ENCODE data around the gene BBS1. TPM values are rescaled to one million over a fixed set of nuclear protein-coding genes. Genes with fewer than 3 reads are reported as not detected.

BBS1 gene
- polyA plus RNA-seq, 1 of the 3 experiments (the other 2 are of a cell fraction) = 24.8 TPM

GRCh38 chr11:66523611-66524010, 13.2 kb downstream of the BBS1 start:
- H2AFZ ChIP-seq (ENCODE audit: low read depth) = no peak overlapping the region
- no peaks in the 10 kb centered on the region for H4K20me1 ChIP-seq (ENCODE audit: insufficient read depth)
- no peaks in the 10 kb centered on the region for H3K9me3 ChIP-seq
- POLR2A ChIA-PET = no interaction called here
- H3K27ac ChIP-seq (ENCODE audit: low read depth in 2 of 2, low read length in 1 of 2) = no peak overlapping the region
- no peaks in the 10 kb centered on the region for H3K4me1 ChIP-seq (ENCODE audit: control insufficient read depth in 1 of 2, insufficient read depth in 2 of 2, low read depth in 1 of 2, low read length in 1 of 2)
- peaks cover 4% of the 10 kb centered on the region for H3F3A ChIP-seq (replicated peaks; ENCODE audit: insufficient read depth)
- H3K9me2 ChIP-seq = no peaks in the 10 kb centered on the region
- H3K4me2 ChIP-seq = no peak overlapping the region
- no peaks in the 10 kb centered on the region for H3K27me3 ChIP-seq (ENCODE audit: insufficient read depth)
- CTCF ChIA-PET = no interaction called here
- DNase-seq = no peak
- H3K36me3 ChIP-seq (replicated peaks in 1 of 2; ENCODE audit: control insufficient read depth in 1 of 2, insufficient read depth in 2 of 2, low read length in 1 of 2) = peaks cover 14 to 21% of the 10 kb centered on the region in 2 experiments
- H3K79me2 ChIP-seq (ENCODE audit: insufficient read depth) = no peaks in the 10 kb centered on the region
- WGBS (ENCODE audit: low lambda C conversion rate) = 92% methylated on average over 6 of the region's 11 CpGs
- TF ChIP-seq FOXM1 (IDR thresholded peaks at IDR 0.05; ENCODE audit: low read depth) (no peak), FOXJ3 (CRISPR knock-in tag; IDR thresholded peaks at IDR 0.05) (no peak), GATA2 (CRISPR knock-in tag; IDR thresholded peaks at IDR 0.05) (no peak), TEAD4 (IDR thresholded peaks at IDR 0.05; ENCODE audit: borderline replicate concordance, insufficient read depth) (no peak), CTCF (IDR thresholded peaks at IDR 0.05) (no peak), RXRA (IDR thresholded peaks at IDR 0.05; ENCODE audit: borderline replicate concordance, low read depth) (no peak), EZH2phosphoT487 (IDR thresholded peaks at IDR 0.05; ENCODE audit: borderline replicate concordance, low read depth) (no peak), TAF1 (IDR thresholded peaks at IDR 0.05; ENCODE audit: borderline replicate concordance, low read depth, low read length) (no peak), NRF1 (IDR thresholded peaks at IDR 0.05; ENCODE audit: low read depth, low read length) (no peak), ZBTB33 (IDR thresholded peaks at IDR 0.05; ENCODE audit: borderline replicate concordance, low read depth) (no peak)
- H3K9ac ChIP-seq = no peak overlapping the region
- no peak overlapping the region for H3K4me3 ChIP-seq (ENCODE audit: low read depth in 2 of 2, low read length in 1 of 2)

DNA sequence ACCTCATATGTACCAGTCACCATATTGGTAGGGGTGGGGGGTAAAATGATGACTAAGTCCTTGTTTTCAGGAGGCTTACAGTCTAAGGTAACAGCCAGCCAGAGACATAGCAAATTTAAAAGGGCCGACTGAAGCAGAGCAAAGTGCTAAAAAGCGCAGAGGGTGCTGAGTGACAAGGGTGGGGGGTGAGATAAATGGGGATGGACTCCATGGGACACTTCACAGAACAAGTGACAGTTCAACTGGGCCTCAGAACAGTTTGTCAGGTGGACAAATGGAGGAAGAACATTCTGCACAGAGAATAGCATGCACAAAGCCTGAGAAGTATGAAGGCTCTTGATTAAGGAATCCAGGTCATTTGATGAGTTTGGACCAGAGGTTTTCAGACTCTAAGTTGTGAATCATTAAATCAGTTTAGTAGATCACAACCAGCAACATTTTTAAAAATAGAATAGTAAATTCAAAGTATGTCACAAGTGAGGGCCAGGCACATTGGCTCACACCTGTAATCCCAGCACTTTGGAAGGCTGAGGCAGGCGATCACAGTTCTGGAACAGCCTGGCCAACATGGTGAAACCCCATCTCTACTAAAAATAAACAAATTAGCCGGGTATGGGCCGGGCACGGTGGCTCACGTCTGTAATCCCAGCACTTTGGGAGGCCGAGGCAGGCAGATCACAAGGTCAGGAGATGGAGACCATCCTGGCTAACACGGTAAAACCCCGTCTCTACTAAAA, 14.0 kb downstream of the BBS1 start:
- no peak overlapping the region for H2AFZ ChIP-seq (ENCODE audit: low read depth)
- peaks cover 4% of the 10 kb centered on the region for H3F3A ChIP-seq (replicated peaks; ENCODE audit: insufficient read depth)
- H3K9ac ChIP-seq = no peak overlapping the region
- no peak for DNase-seq
- H3K4me3 ChIP-seq (ENCODE audit: low read depth in 2 of 2, low read length in 1 of 2) = no peak overlapping the region
- H3K4me2 ChIP-seq = no peak overlapping the region
- H3K27ac ChIP-seq (ENCODE audit: low read depth in 2 of 2, low read length in 1 of 2) = no peak overlapping the region
- ChIA-PET POLR2A (no interaction called here), CTCF (no interaction called here)
- no peak for TF ChIP-seq TEAD4 (IDR thresholded peaks at IDR 0.05; ENCODE audit: borderline replicate concordance, insufficient read depth)
- TF ChIP-seq RFX5 (IDR thresholded peaks at IDR 0.05; ENCODE audit: low read length) = no peak
- TF ChIP-seq NFIC (IDR thresholded peaks at IDR 0.05; ENCODE audit: borderline replicate concordance) = no peak
- no peak for TF ChIP-seq MEF2A (IDR thresholded peaks at IDR 0.05; ENCODE audit: borderline replicate concordance, low read depth)
- TF ChIP-seq CTCF (IDR thresholded peaks at IDR 0.05) = no peak
- H3K79me2 ChIP-seq (ENCODE audit: insufficient read depth) = no peaks in the 10 kb centered on the region
- no peaks in the 10 kb centered on the region for H4K20me1 ChIP-seq (ENCODE audit: insufficient read depth)
- H3K4me1 ChIP-seq (ENCODE audit: control insufficient read depth in 1 of 2, insufficient read depth in 2 of 2, low read depth in 1 of 2, low read length in 1 of 2) = no peaks in the 10 kb centered on the region
- peaks cover 14 to 19% of the 10 kb centered on the region in 2 experiments for H3K36me3 ChIP-seq (replicated peaks in 1 of 2; ENCODE audit: control insufficient read depth in 1 of 2, insufficient read depth in 2 of 2, low read length in 1 of 2)
- no peaks in the 10 kb centered on the region for H3K9me3 ChIP-seq
- WGBS (ENCODE audit: low lambda C conversion rate) = 97% methylated on average over 10 of the region's 10 CpGs
- no peaks in the 10 kb centered on the region for H3K9me2 ChIP-seq
- H3K27me3 ChIP-seq (ENCODE audit: insufficient read depth) = no peaks in the 10 kb centered on the region

All from SK-N-SH (cell line).